Lower lobe of right lung (tissue), 1 donor: ENCODE results near the gene USP7. TPM values are rescaled to one million over a fixed set of nuclear protein-coding genes. Genes with fewer than 3 reads are reported as not detected.

Experiments
- total RNA-seq: library from RNA; stranded (reverse); fragmentation: NEBNext Ultra II Directional; extraction: Animal tissue kit (Norgen Biotek cat#: 25700); gene quantifications from one replicate; pipeline ENCODE4 v1.2.1, GENCODE V29; 2021
- donor health status: DM: no; HTN: yes; CAD: no; lungs with severe emphysema.

USP7 gene
- total RNA-seq, 1 donor from 2014 or later: 87.5 TPM

Other genes with a start within 250 kb of the USP7 start
- 8.6 TPM for gene TMEM186, start 166.3 kb downstream of the USP7 start, total RNA-seq
- gene PMM2, start 166.1 kb downstream of the USP7 start, total RNA-seq: 39.3 TPM
- gene CARHSP1, start 94.9 kb downstream of the USP7 start, total RNA-seq: 89.0 TPM
- not detected for gene LITAFD, start 81.6 kb downstream of the USP7 start, total RNA-seq
- 53.1 TPM for gene HAPSTR1, start 127.7 kb upstream of the USP7 start, total RNA-seq